Globus pallidus (tissue), 1 donor: ENCODE results near the gene ZKSCAN1.
"Not testable (repeated sequence)": the region's sequence is repeated elsewhere in the genome, so short reads cannot be mapped to it uniquely, and the experiment has no call there.

Experiments used
- DNase-seq: peaks from one replicate; pipeline ENCODE4 v3.0.0-alpha.2; 2015; ENCODE audit warnings: low spot score

ZKSCAN1 gene

GRCh38 chr7:100015232-100016214 lies at the start of gene ZKSCAN1:
TSS of gene ZKSCAN1 (plus strand) at chr7:100015596. CDS start at chr7:100023507, 7,911 bp downstream.
- peak; percentile 92 for DNase-seq

- no peak for DNase-seq
Observed at GRCh38 chr7:99969298-99969697, 46.1 kb upstream of the ZKSCAN1 start.

GRCh38 chr7:99969813-99970212 lies 45.6 kb upstream of the ZKSCAN1 start:
- not testable (repeated sequence) for DNase-seq

- DNase-seq: no peak
Observed at GRCh38 chr7:99971242-99971641, 44.2 kb upstream of the ZKSCAN1 start.

GRCh38 chr7:99973817-99974216 lies 41.6 kb upstream of the ZKSCAN1 start:
- not testable (repeated sequence) for DNase-seq

GRCh38 chr7:99974681-99975080 lies 40.7 kb upstream of the ZKSCAN1 start:
- no peak for DNase-seq

GRCh38 chr7:99975782-99976521 lies 39.4 kb upstream of the ZKSCAN1 start, which contains the start of gene AZGP1:
TSS of gene AZGP1 (minus strand) at chr7:99976031. CDS start at chr7:99976020, 11 bp downstream.
- DNase-seq: no peak

- DNase-seq: no peak
Observed at GRCh38 chr7:99976626-99977025, 38.8 kb upstream of the ZKSCAN1 start.

GRCh38 chr7:99979814-99980225 lies 35.6 kb upstream of the ZKSCAN1 start:
- not testable (repeated sequence) for DNase-seq

GRCh38 chr7:99980448-99980872 lies 34.9 kb upstream of the ZKSCAN1 start:
- DNase-seq: not testable (repeated sequence)

- DNase-seq: not testable (repeated sequence)
Observed at GRCh38 chr7:99981066-99981465, 34.3 kb upstream of the ZKSCAN1 start.

GRCh38 chr7:99984593-99984992 lies 30.8 kb upstream of the ZKSCAN1 start:
- DNase-seq: no peak

GRCh38 chr7:99987306-99987705 lies 28.1 kb upstream of the ZKSCAN1 start:
- DNase-seq: not testable (repeated sequence)

GRCh38 chr7:99987846-99988245 lies 27.6 kb upstream of the ZKSCAN1 start:
- DNase-seq: no peak

- no peak for DNase-seq
Observed at GRCh38 chr7:99990460-99990852, 24.9 kb upstream of the ZKSCAN1 start.

- DNase-seq: not testable (repeated sequence)
Observed at GRCh38 chr7:99991543-99991942, 23.9 kb upstream of the ZKSCAN1 start.

GRCh38 chr7:99992330-99993038 lies 22.9 kb upstream of the ZKSCAN1 start:
- no peak for DNase-seq

GRCh38 chr7:99994819-99995218 lies 20.6 kb upstream of the ZKSCAN1 start:
- no peak for DNase-seq

GRCh38 chr7:99996755-99997544 lies 18.4 kb upstream of the ZKSCAN1 start:
- no peak for DNase-seq

GRCh38 chr7:99997545-99998137 lies 17.8 kb upstream of the ZKSCAN1 start:
- DNase-seq: peak; percentile 44

GRCh38 chr7:100000239-100000638 lies 15.2 kb upstream of the ZKSCAN1 start:
- no peak for DNase-seq
